Left lung (tissue), 10 donors: ENCODE measurements around the gene PDE4DIP. TPM values are rescaled to one million over a fixed set of nuclear protein-coding genes. Genes with fewer than 3 reads are reported as not detected.
"Not testable (repeated sequence)": the region's sequence is repeated elsewhere in the genome, so short reads cannot be mapped to it uniquely, and the experiment has no call there.

Experiments used
- ATAC-seq: fragments of 200-7000 bp; cut with Tn5 transposase; one replicate; pipeline ENCODE4 v1.9.1; 2020; ENCODE audit warnings: moderate library complexity
- DNase-seq, 4 donors: peaks; one replicate each; pipeline ENCODE4 v3.0.0-alpha.2; 2013 to 2020
- H3K27ac ChIP-seq, 2 donors: fragments of 200-600 bp; sonication (generic) in 1 of 2; one replicate each; pipeline versions ENCODE4 v1.5.0 to v1.8.0; 2020 to 2021
- H3K27me3 ChIP-seq, 2 donors: fragments of 200-600 bp; sonication (generic) in 1 of 2; one replicate each; pipeline versions ENCODE4 v1.5.0 to v1.8.0; 2020 to 2021
- H3K36me3 ChIP-seq, 2 donors: fragments of 200-600 bp; sonication (generic) in 1 of 2; one replicate each; pipeline versions ENCODE4 v1.5.0 to v1.8.0; 2020 to 2021
- H3K4me1 ChIP-seq, 2 donors: fragments of 200-600 bp; one replicate each; pipeline ENCODE4 v1.8.0; 2021
- H3K4me3 ChIP-seq, 2 donors: fragments of 200-600 bp; sonication (generic) in 1 of 2; one replicate each; pipeline versions ENCODE4 v1.5.0 to v1.8.0; 2020 to 2021; ENCODE audit warnings: mild to moderate bottlenecking in 1 of 2
- H3K9me3 ChIP-seq, 2 donors: fragments of 200-600 bp; sonication (generic) in 1 of 2; one replicate each; pipeline versions ENCODE4 v1.5.0 to v1.8.0; 2020 to 2021
- intact Hi-C, 2 donors: fragments of 100-400 bp; cut with DNase I; formaldehyde crosslinking; loops; one replicate each; pipeline versions ENCODE4 v1.11.2 to v1.14.2; 2022
- polyA plus RNA-seq, 6 donors: library from polyadenylated mRNA; unstranded; fragments of 120-200 nt; gene quantifications; one replicate each; pipeline ENCODE4 v1.2.1, GENCODE V29; 2013; ENCODE audit not compliant: insufficient read length in 6 of 6
- total RNA-seq, 2 donors: library from RNA; stranded (reverse); fragmentation: NEBNext Ultra II Directional; extraction: Animal tissue kit (Norgen Biotek cat#: 25700); gene quantifications; one replicate each; pipeline ENCODE4 v1.2.1, GENCODE V29; 2021
- donor health status: DM: no; HTN: yes; CAD: no.
- donor health status: DM: no; HTN: no; CAD: no.

PDE4DIP gene
- total and polyA plus RNA-seq, 8 donors: 46.3 to 139 (median 61.5) TPM

DNA sequence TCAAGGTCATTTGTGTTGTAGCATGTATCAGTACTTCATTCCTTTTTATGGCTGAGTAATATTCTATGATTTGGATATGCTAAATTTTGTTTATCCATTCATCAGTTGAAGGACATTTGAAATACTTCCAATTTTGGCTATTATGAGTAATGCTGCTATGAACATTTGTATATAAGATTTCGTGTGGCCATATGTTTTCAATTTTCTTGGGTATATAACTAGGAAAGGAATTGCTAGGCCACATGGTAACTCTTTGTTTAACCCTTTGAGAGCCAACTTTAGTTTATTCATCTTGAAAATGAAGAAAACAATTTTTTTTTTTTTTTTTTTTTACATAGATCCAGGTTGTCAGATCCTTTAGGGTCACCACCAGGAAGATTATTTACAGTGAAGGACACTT lies 37.0 kb downstream of the PDE4DIP start:
- H3K4me1 ChIP-seq, ATAC-seq, H3K27me3 ChIP-seq, H3K27ac ChIP-seq, intact Hi-C loops, H3K36me3 ChIP-seq, H3K9me3 ChIP-seq, DNase-seq, H3K4me3 ChIP-seq: not testable (repeated sequence)

GRCh38 chr1:148885219-148885618 lies 41.0 kb downstream of the PDE4DIP start:
- H3K27ac ChIP-seq, H3K4me1 ChIP-seq, H3K4me3 ChIP-seq, H3K9me3 ChIP-seq, intact Hi-C loops, DNase-seq, ATAC-seq, H3K36me3 ChIP-seq, H3K27me3 ChIP-seq: not testable (repeated sequence)

- ATAC-seq, H3K9me3 ChIP-seq, DNase-seq, intact Hi-C loops, H3K4me3 ChIP-seq, H3K36me3 ChIP-seq, H3K27me3 ChIP-seq, H3K4me1 ChIP-seq, H3K27ac ChIP-seq: not testable (repeated sequence)
Measured at GRCh38 chr1:148886293-148886692, 42.1 kb downstream of the PDE4DIP start.

DNA sequence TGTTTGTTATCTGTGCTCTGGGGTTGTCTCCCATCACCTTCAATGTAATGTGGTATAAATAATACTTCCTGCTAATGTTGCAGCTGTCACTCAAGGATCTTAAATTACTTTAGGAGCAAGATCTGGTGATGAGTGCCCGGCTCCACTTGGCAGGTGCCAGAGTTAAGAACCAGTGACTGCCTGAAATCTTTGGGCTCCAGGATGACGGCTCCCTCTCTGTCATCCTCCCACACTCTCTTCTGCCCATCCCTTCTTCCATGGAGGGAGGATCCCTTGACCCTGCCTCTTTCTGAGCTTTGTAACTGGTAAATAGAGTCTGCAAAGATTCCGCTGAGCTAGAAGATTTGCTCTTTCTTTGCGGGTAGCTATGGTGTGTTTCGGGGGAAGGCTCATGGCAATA lies 44.4 kb downstream of the PDE4DIP start:
- intact Hi-C loops, DNase-seq, H3K4me3 ChIP-seq, ATAC-seq, H3K27me3 ChIP-seq, H3K9me3 ChIP-seq, H3K27ac ChIP-seq, H3K36me3 ChIP-seq, H3K4me1 ChIP-seq: not testable (repeated sequence)

DNA sequence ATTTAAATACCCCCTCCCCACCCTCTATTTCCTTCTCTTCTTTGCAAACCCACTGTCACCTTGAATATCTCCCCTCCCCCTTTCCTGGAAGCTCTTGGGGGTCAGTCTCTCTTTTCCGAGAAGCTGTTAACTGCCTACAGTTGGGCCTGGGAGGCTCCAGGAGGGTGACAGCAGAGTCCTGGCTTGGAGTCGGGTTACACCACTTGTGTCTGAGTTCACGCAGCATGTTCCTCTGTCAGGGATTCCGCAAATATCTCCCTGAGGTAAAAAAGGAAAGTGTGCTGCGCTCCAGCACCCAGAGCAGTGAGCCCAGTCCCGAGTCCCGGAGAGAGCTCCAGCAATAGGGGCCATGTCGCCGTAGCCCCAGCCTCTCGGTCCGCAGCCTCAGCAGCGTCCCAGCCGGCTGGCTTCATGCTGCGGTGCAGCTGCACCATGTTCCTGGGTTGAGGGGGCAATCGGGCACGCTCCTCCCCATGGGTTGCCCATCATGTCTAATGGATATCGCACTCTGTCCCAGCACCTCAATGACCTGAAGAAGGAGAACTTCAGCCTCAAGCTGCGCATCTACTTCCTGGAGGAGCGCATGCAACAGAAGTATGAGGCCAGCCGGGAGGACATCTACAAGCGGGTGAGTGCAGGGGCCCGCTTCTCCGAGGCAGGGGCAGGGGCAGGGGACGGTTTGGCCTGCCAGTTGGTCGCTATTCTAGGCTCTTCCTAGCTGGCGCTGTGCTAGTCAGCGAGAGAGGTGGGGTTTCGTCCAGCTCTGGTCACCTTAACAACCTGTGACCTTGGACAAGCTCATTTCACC lies 45.2 kb downstream of the PDE4DIP start:
- H3K4me3 ChIP-seq, H3K27me3 ChIP-seq, H3K9me3 ChIP-seq, H3K4me1 ChIP-seq, intact Hi-C loops, H3K27ac ChIP-seq, H3K36me3 ChIP-seq: not testable (repeated sequence)
- peak; percentile 46 for ATAC-seq
- DNase-seq: peak in 1 of 4 donors; percentile 10

- H3K4me1 ChIP-seq, H3K4me3 ChIP-seq, intact Hi-C loops, H3K36me3 ChIP-seq, H3K9me3 ChIP-seq, H3K27ac ChIP-seq, DNase-seq, H3K27me3 ChIP-seq: not testable (repeated sequence)
- ATAC-seq: peak; percentile 60
Measured at GRCh38 chr1:148890075-148890568, 45.9 kb downstream of the PDE4DIP start.

DNA sequence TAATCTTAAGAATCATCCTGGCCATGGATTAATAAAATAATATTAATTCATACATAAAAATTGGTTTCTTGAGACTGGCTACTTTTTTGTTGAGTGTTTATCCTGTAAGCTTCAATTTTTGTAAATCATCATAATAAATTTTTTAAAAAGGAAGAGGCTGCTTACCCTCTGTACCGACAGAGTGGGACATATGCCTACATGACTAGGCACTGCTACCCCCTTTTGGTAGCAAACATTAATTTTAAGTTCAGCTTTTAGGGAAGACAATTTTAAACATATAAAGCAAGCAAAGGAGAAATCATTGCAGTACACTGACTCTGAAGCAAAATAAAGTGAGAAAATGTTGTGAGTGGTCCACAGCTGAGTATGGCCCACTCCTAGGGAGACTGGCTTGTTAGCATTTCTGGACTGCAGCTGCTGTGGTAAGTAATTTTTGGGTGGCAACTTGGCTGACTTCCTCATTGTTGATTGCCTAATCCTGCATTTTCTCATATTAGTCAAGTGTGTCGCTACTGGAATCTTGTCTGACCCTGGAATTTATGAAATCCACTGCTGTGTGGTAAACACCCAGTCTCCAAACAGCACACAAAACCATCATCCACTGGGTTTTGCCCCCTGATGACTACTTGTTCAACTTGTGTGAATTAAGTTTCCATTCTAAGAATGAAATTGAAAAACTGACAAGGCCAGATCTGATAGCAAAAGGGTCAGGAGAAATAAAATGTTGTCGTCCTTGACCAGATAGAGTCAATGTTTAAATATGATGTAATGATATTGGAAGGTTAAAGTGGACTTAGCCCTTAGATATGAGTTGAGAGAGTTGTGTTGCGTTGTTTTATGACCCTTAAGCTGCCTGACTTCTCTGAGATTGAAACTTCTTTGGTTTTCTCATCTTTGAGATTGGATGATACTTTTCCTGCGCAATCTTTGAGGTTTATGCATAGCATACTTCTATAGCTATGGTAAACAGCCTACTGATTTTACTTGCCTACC lies 50.4 kb downstream of the PDE4DIP start:
- H3K4me1 ChIP-seq, H3K9me3 ChIP-seq, intact Hi-C loops, H3K27ac ChIP-seq, H3K4me3 ChIP-seq, H3K36me3 ChIP-seq, H3K27me3 ChIP-seq, DNase-seq: not testable (repeated sequence)
- peak; percentile 80 for ATAC-seq

GRCh38 chr1:148900026-148900425 lies 55.8 kb downstream of the PDE4DIP start:
- H3K36me3 ChIP-seq, H3K4me1 ChIP-seq, DNase-seq, H3K9me3 ChIP-seq, H3K27me3 ChIP-seq, intact Hi-C loops, H3K4me3 ChIP-seq, H3K27ac ChIP-seq: not testable (repeated sequence)
- ATAC-seq: peak; percentile 75

DNA sequence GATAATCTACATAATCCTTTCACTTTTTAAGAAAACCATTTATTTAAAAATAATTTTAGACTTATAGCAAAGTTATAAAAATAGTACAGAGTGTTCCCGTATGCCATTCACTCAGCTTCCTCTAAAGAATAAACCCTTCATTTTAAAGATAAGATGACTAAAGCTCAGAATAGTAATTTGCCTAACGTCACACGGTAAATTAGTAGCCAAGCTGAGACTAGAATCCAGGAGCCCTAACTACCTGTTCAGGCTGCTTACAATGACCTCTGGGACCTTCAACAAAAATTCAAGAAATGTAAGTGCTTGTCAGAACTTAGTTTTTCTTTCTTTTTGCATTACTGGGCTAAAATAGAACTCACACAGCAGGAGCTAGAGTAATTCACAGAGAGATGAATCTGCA lies 56.5 kb downstream of the PDE4DIP start:
- H3K4me1 ChIP-seq, H3K9me3 ChIP-seq, H3K27me3 ChIP-seq, intact Hi-C loops, H3K36me3 ChIP-seq, H3K4me3 ChIP-seq, DNase-seq, H3K27ac ChIP-seq: not testable (repeated sequence)
- peak; percentile 75 for ATAC-seq

DNA sequence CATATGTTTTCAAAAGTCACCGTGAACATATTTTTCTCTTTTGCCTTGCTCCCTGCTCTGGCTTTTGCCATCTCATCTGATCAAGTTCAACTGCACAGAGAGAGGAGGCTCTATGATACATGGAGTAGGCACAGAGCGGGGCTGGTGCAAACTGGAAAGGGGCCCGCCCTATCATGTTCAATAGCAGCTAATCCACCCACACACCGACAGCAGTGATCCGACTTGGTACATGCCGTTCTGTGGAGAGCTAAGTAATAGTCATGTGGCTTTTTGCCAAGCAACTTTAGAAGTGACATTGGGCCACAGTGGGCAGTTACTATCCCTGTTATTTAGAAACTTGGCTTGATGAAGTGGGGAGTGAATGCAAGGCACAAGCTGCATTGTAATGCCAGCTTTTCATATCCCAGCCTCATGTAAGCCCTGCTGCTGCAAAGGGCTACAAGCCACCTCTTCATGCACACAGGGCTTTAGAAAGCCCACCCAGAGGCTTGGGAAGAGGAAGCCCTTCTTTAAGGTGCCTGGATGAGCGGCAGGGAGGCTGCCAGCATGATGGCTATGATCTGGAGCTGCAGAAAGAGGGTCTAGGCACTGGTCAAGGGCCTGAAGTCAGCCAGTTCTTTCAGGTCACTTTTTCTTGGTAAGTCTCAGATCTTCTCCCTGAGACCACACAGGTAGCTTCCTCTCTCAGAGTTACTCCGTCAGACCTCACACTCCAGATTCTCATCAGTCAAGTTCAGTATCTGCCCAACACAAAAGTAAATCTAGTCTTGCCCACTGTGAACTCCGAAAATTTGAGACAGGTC lies 57.1 kb downstream of the PDE4DIP start:
- DNase-seq, H3K4me3 ChIP-seq, H3K36me3 ChIP-seq, intact Hi-C loops, H3K9me3 ChIP-seq, H3K4me1 ChIP-seq, H3K27me3 ChIP-seq, H3K27ac ChIP-seq: not testable (repeated sequence)
- peak; percentile 97 for ATAC-seq

DNA sequence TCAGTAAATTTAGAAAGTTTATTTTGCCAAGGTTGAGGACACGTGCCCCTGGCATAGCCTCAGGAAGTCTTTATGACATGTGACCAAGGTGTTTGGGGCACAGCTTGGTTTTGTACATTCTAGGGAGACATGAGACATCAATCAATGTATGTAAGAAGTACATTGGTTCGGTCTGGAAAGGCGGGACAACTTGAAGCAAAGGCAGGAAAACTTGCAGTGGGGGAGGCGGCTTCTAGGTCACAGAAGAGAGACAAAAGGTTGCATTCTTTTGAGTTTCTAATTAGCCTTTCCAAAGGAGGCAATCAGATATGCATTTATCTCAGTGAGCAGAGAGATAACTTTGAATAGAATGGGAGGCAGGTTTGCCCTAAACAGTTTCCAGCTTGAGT lies 57.7 kb downstream of the PDE4DIP start:
- H3K36me3 ChIP-seq, H3K4me1 ChIP-seq, ATAC-seq, H3K27ac ChIP-seq, DNase-seq, intact Hi-C loops, H3K4me3 ChIP-seq, H3K9me3 ChIP-seq, H3K27me3 ChIP-seq: not testable (repeated sequence)

GRCh38 chr1:148909219-148909826 lies 65.1 kb downstream of the PDE4DIP start:
- intact Hi-C loops, DNase-seq, H3K27me3 ChIP-seq, H3K36me3 ChIP-seq, H3K27ac ChIP-seq, H3K4me1 ChIP-seq, ATAC-seq, H3K4me3 ChIP-seq, H3K9me3 ChIP-seq: not testable (repeated sequence)
